Body of pancreas (tissue), 4 donors: ENCODE data around the gene PARM1.

Experiments
- POLR2A ChIP-seq, 3 donors: fragments of 450-650 bp; IDR thresholded peaks; one replicate each; pipeline ENCODE4 v1.6.1; 2016; ENCODE audit warnings: antibody characterized with exemption in 3 of 3, mild to moderate bottlenecking in 2 of 3
- TF ChIP-seq, protein P1 (sequence below), 7 experiments: fragments of 450-650 bp in 4 of 7; fragments of 200-600 bp in 3 of 7; sonication (generic) in 3 of 7; IDR thresholded peaks; one replicate each; pipeline ENCODE4 v1.5.1; 2016 to 2019; ENCODE audit warnings: antibody characterized with exemption in 7 of 7

- no peak for TF ChIP-seq POLR2A (IDR thresholded peaks at IDR 0.05)
- TF ChIP-seq, protein P1, sequence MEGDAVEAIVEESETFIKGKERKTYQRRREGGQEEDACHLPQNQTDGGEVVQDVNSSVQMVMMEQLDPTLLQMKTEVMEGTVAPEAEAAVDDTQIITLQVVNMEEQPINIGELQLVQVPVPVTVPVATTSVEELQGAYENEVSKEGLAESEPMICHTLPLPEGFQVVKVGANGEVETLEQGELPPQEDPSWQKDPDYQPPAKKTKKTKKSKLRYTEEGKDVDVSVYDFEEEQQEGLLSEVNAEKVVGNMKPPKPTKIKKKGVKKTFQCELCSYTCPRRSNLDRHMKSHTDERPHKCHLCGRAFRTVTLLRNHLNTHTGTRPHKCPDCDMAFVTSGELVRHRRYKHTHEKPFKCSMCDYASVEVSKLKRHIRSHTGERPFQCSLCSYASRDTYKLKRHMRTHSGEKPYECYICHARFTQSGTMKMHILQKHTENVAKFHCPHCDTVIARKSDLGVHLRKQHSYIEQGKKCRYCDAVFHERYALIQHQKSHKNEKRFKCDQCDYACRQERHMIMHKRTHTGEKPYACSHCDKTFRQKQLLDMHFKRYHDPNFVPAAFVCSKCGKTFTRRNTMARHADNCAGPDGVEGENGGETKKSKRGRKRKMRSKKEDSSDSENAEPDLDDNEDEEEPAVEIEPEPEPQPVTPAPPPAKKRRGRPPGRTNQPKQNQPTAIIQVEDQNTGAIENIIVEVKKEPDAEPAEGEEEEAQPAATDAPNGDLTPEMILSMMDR (IDR thresholded peaks at IDR 0.05) = no peak
Observed at GRCh38 chr4:75087865-75088264, 154.9 kb downstream of the PARM1 start.
